Measurements from ENCODE around the gene CCDC12. TPM values are rescaled to one million over a fixed set of nuclear protein-coding genes. Genes with fewer than 3 reads are reported as not detected.
A peak's percentile ranks its signal among the peaks of the same experiment; 100 is the strongest.

CCDC12 gene
- total RNA-seq, 1 donor from 2014 or later: 36.3 TPM

DNA sequence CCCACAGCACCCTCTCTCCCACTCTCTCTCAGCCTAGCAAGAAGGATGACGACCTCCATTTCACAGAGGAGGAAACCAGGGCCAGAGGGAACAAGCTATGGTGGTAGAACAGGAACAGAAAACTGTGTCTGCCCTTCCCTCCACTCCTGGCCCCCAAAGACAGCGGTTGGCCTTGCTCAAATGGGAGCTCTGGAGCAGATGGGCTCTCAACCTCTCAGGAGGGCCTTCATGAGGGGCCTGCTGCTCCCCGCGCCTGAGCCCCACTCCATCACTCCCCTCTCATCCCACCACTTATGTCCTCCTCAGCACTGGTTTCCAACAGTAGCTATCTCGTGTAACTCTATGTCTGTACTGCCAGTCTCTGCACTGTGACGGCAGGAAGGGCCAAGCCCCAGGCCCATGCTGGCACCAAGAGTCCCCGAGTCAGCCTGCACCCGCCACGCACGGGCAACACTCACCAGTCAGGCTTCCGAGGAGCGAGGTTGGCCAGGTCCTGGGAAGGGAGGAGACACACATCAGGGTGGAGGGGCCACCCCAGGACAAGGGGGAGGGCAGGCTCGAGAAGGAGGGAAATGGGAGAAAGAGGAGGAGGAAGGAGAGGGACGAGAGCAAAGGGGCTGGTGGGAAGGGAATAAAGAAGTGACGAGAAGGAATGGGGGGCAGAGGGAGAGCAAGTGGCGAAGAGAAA is 53.5 kb downstream of the CCDC12 start:
- DNase-seq (ENCODE audit: low spot score): no peak
- no peak overlapping the region for H3K4me3 Mint-ChIP-seq (ENCODE audit: unreplicated experiment)
- TF ChIP-seq, protein P1, sequence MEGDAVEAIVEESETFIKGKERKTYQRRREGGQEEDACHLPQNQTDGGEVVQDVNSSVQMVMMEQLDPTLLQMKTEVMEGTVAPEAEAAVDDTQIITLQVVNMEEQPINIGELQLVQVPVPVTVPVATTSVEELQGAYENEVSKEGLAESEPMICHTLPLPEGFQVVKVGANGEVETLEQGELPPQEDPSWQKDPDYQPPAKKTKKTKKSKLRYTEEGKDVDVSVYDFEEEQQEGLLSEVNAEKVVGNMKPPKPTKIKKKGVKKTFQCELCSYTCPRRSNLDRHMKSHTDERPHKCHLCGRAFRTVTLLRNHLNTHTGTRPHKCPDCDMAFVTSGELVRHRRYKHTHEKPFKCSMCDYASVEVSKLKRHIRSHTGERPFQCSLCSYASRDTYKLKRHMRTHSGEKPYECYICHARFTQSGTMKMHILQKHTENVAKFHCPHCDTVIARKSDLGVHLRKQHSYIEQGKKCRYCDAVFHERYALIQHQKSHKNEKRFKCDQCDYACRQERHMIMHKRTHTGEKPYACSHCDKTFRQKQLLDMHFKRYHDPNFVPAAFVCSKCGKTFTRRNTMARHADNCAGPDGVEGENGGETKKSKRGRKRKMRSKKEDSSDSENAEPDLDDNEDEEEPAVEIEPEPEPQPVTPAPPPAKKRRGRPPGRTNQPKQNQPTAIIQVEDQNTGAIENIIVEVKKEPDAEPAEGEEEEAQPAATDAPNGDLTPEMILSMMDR (IDR thresholded peaks at IDR 0.05; ENCODE audit: unreplicated experiment): no peak
- peaks cover 6% of the 10 kb centered on the region for H3K27me3 Mint-ChIP-seq (ENCODE audit: unreplicated experiment)
- H3K4me1 Mint-ChIP-seq (ENCODE audit: unreplicated experiment): peaks cover 19% of the 10 kb centered on the region
- H3K27ac Mint-ChIP-seq (ENCODE audit: unreplicated experiment): no peak overlapping the region
- H3K36me3 Mint-ChIP-seq (ENCODE audit: low read depth, unreplicated experiment): peaks cover 42% of the 10 kb centered on the region
- no peaks in the 10 kb centered on the region for H3K9me3 Mint-ChIP-seq (ENCODE audit: unreplicated experiment)

DNA sequence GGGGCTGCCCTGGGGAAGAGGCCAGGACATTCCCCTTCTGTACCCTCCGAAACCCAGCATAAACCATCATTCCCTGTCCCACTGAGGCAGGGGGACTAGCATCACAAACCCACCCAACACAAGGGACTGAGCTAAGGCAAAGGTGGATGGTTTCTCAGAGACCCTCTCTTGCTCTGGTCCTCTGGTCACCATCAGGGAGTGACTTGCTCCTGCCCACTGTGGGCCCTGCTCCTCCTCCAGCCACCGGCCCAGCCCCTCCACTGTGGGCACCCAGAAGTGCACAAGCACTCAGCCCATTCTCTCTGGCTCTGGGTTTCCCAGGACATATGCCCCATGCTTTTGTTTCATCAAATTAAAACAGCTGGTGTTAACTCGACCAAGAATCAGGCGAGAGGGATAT is 54.1 kb downstream of the CCDC12 start:
- TF ChIP-seq, protein P1 (IDR thresholded peaks at IDR 0.05; ENCODE audit: unreplicated experiment): no peak
- H3K36me3 Mint-ChIP-seq (ENCODE audit: low read depth, unreplicated experiment): peaks cover 47% of the 10 kb centered on the region
- H3K27ac Mint-ChIP-seq (ENCODE audit: unreplicated experiment): no peak overlapping the region
- no peak for DNase-seq (ENCODE audit: low spot score)
- no peak overlapping the region for H3K4me3 Mint-ChIP-seq (ENCODE audit: unreplicated experiment)
- peaks cover 16% of the 10 kb centered on the region for H3K4me1 Mint-ChIP-seq (ENCODE audit: unreplicated experiment)
- H3K9me3 Mint-ChIP-seq (ENCODE audit: unreplicated experiment): no peaks in the 10 kb centered on the region
- H3K27me3 Mint-ChIP-seq (ENCODE audit: unreplicated experiment): peaks cover 6% of the 10 kb centered on the region

DNA sequence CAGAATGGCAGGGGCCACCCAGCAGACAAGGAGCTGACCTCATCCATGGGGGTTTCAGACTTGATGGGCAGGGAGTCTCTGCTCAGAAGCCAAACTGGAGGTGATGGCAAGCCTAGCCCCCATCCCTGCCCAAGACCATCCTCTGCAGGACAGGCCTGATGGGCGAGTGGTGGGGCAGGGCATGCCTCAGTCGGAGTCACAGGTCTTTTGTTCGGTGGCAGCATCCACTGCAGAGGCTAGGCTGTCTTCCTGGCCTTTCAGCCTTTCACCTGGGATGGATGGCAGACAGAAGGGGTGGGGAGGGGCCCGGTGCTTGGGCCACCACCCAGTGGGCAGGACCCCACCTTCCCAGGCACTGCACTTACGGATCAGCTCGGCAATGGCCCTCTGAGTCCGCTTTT is 54.7 kb downstream of the CCDC12 start:
- Mint-ChIP-seq H3K9me3 (ENCODE audit: unreplicated experiment) (no peaks in the 10 kb centered on the region), H3K27me3 (ENCODE audit: unreplicated experiment) (peaks cover 6% of the 10 kb centered on the region), H3K4me3 (ENCODE audit: unreplicated experiment) (no peak overlapping the region), H3K4me1 (ENCODE audit: unreplicated experiment) (peaks cover 11% of the 10 kb centered on the region), H3K36me3 (ENCODE audit: low read depth, unreplicated experiment) (peaks cover 47% of the 10 kb centered on the region), H3K27ac (ENCODE audit: unreplicated experiment) (no peak overlapping the region)
- no peak for DNase-seq (ENCODE audit: low spot score)
- TF ChIP-seq, protein P1 (IDR thresholded peaks at IDR 0.05; ENCODE audit: unreplicated experiment): no peak

DNA sequence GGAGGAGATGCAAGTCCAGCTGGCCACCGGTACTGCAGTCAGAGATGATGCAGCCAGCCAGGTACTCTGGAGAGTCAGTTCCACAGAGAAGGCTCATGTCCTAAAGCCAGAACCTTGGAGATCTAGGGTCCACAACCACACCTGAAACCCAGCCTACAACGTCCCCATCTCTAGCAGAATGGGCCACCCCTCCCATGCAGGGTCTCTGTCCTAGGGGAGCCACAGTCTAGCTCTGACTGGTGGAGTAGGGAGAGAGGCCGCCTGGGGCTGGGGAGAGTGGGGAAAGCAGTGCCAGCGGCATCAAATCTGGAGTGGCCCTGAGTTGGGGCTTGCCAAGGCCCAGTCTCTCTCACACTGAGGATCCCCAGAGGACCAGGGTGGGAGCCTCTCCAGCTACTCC is 55.5 kb downstream of the CCDC12 start:
- Mint-ChIP-seq H3K27ac (ENCODE audit: unreplicated experiment) (no peak overlapping the region), H3K4me1 (ENCODE audit: unreplicated experiment) (peaks cover 4% of the 10 kb centered on the region), H3K36me3 (ENCODE audit: low read depth, unreplicated experiment) (peaks cover 47% of the 10 kb centered on the region), H3K9me3 (ENCODE audit: unreplicated experiment) (no peaks in the 10 kb centered on the region), H3K4me3 (ENCODE audit: unreplicated experiment) (no peak overlapping the region), H3K27me3 (ENCODE audit: unreplicated experiment) (peaks cover 6% of the 10 kb centered on the region)
- no peak for DNase-seq (ENCODE audit: low spot score)
- TF ChIP-seq, protein P1 (IDR thresholded peaks at IDR 0.05; ENCODE audit: unreplicated experiment): no peak

DNA sequence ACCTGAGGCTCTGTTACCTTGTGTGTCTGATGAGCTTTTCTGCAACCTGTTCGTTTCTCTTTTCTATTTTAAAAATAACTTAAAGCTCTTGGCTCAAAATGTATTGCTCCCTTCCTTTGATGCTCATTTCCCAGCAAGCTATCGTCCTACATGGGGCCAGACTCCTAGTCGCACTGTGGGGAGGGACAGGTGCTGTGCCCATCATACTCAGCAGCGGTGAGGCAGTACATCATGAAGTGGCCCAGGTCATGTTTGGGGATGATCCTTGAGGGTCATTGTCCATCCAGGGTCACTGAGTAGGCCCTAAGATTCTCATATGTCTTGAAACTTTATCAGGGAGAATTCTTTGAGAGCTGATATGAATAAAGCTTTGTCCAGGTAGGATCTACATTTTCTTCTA is 57.9 kb downstream of the CCDC12 start:
- Mint-ChIP-seq H3K4me1 (ENCODE audit: unreplicated experiment) (no peaks in the 10 kb centered on the region), H3K36me3 (ENCODE audit: low read depth, unreplicated experiment) (peaks cover 42% of the 10 kb centered on the region), H3K27me3 (ENCODE audit: unreplicated experiment) (peaks cover 7% of the 10 kb centered on the region), H3K9me3 (ENCODE audit: unreplicated experiment) (no peaks in the 10 kb centered on the region), H3K4me3 (ENCODE audit: unreplicated experiment) (peak overlapping the region; percentile 6), H3K27ac (ENCODE audit: unreplicated experiment) (no peak overlapping the region)
- DNase-seq (ENCODE audit: low spot score): no peak
- TF ChIP-seq, protein P1 (IDR thresholded peaks at IDR 0.05; ENCODE audit: unreplicated experiment): no peak
